ENCODE results near the gene LPP. TPM values are rescaled to one million over a fixed set of nuclear protein-coding genes. Genes with fewer than 3 reads are reported as not detected.

The LPP gene
- total RNA-seq, 1 donor from 2014 or later: 79.6 TPM

DNA sequence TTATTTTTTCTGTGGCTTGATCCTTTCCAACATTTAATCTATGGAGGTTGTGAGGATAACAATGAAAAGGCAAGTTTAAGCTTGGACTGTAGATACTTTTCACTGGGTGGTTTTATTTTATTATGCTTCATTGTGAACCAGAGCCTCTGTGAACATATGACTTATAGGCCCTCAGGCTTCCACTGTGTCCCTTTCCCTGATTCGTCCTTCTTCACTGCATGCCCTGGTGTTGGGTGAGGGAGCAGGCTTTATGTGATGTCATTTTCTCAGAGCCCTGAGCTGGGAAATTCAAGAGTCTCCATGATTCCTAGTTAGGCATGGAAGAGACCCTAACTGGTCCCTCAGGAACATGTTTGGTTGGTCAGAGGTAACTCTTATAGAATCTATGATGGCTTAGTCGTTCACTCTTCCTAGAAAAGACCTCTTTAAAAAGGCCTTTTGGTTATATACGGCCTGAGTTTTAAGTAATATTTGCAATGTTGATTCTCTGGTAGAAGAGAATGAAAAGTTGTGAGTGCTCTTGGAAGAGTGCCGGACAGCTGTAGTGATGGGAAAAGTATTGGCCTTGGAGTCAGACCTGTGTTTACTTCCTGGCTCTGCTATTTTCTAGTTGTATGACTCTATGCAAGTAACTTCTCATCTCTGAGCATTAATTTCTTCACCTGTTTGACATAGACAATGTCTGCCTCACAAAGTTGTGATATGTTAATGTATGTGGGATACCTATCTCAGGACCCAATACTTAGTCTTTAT lies 168.4 kb downstream of the LPP start:
- intact Hi-C loops (cut with micrococcal nuclease): loop anchor here (5.0 kb wide), 1 partner anchor 35 kb away; no protein-coding TSS in a partner anchor

- intact Hi-C loops (cut with micrococcal nuclease): loop anchor here (1.0 to 5.0 kb wide), 2 partner anchors 34 to 404 kb away; no protein-coding TSS in a partner anchor
Observed at GRCh38 chr3:188323067-188323842, 169.3 kb downstream of the LPP start.

- intact Hi-C loops (cut with micrococcal nuclease): no loop called here
Observed at GRCh38 chr3:188326111-188326510, 172.2 kb downstream of the LPP start.

- intact Hi-C loops (cut with micrococcal nuclease): no loop called here
Observed at GRCh38 chr3:188326968-188327367, 173.0 kb downstream of the LPP start.

- intact Hi-C loops (cut with micrococcal nuclease): no loop called here
Observed at GRCh38 chr3:188327433-188327832, 173.5 kb downstream of the LPP start.

DNA sequence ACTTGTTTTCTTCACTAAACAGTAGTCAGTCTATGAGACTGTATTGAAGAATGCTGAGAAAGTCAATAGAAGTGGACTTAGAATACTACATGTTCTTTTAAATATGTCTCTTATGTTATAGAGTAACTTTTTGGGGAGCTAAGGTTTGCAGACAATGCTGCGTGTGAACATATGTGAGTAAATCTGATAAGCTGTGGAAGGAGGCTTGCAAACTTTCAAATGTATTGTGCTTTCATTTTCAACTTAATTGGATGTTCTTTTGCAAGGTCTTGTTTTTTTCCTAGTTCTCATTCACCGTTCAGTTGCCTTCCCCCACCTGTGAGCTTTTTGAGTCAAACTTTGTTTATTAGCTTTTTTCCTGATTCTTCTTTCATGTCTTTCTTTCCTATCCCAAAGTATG lies 176.2 kb downstream of the LPP start:
- intact Hi-C loops (cut with micrococcal nuclease): loop anchor here (5.0 to 10.0 kb wide), 2 partner anchors 72 to 805 kb away; no protein-coding TSS in a partner anchor

DNA sequence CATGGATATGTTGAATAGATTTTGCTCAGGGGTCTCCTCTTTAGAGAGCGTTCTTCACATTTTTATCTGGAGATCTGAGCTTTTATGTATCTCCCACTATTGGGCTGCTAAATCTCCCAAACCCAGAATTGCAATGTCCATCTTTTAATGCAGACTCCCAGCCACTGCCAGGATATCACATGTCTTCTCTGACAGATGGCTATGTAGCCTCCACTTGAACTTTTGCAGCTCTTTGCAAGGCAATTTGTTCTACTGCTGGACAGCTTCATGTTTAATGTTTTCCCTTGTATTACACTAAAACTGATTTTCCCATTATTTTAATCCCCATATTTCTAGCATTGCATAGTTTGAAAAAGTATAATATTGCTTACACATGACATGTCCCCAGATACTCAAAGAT lies 177.2 kb downstream of the LPP start:
- intact Hi-C loops (cut with micrococcal nuclease): loop anchor here (5.0 to 10.0 kb wide), 2 partner anchors 71 to 804 kb away; no protein-coding TSS in a partner anchor

DNA sequence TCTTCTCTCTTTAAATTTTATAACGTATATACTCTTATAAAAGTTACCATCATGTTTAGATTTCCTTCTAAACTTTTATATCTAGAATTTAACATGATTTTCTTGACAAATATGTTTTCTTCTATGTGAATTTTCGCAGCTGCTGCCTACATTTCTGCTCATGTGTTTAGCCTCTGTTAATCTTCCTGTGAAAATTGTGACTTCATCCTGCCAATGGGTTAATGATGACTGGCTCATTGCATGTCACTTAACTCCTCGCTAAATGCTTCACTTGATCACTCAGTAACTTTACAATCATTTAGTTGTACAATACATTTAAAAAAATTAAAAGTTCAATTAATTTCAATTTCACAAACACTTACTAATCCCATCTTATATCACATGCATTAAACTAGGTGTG lies 178.1 kb downstream of the LPP start:
- intact Hi-C loops (cut with micrococcal nuclease): loop anchor here (5.0 to 10.0 kb wide), 2 partner anchors 70 to 803 kb away; no protein-coding TSS in a partner anchor

DNA sequence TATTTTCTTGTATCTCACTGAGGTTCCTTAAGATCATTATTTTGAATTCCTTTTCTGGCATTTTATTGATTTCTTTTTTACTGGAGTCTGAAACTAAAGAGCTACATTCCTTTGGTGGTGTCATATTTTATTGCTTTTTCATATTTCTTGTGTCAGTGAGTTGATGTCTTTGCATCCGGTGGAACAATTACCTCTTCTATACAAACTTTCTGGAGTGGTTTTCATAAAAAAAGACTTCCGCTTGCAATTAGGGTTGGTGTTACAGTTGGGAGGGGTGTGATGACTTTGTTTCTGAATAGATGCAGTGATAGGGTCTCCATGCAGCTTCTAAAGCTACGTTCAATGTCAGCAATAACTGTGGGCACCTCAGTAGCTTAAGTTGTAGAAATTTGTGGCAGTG lies 181.7 kb downstream of the LPP start:
- intact Hi-C loops (cut with micrococcal nuclease): loop anchor here (5.0 to 10.0 kb wide), 2 partner anchors 33 to 799 kb away; no protein-coding TSS in a partner anchor

GRCh38 chr3:188336178-188336577 lies 182.2 kb downstream of the LPP start:
- intact Hi-C loops (cut with micrococcal nuclease): loop anchor here (5.0 to 10.0 kb wide), 2 partner anchors 34 to 799 kb away; no protein-coding TSS in a partner anchor

DNA sequence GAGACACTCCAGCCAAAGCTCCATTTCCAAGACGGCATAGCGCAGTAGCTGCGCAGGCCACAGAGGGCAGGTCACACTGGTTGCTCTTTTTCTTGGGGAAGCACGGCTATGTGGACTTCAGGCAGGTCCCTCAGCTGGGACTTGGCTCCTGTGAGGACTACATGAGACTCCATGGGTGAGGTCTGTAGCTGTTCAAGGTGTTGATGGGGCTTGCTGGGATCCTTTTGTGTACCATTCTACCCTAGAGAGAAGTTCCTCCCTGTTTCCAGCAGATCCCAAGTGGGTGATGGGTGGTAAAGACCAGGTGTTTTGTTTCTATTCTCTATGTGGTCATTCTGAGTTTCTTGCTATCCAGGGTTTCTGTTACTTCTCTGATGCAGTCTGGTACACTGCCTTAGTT lies 183.3 kb downstream of the LPP start:
- intact Hi-C loops (cut with micrococcal nuclease): loop anchor here (5.0 to 10.0 kb wide), 2 partner anchors 35 to 798 kb away; no protein-coding TSS in a partner anchor

DNA sequence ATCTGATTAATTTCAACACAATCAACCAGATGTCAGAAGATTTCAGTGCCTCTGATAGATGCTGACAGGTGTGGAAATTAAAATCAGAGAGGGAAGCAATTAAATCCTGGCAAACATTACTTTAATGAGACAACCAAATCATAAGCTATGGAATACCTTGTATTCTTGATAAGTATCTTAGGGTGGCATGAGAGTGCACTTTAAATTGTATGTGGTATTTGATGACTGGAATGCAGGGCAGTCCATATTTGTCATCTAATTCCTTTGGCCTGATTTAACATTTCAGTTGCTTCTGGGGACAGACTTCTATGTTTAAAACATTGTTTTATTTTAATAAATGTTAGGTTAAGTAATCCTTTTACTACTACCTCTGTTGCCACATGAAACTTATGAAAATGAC lies 184.1 kb downstream of the LPP start:
- intact Hi-C loops (cut with micrococcal nuclease): loop anchor here (5.0 to 10.0 kb wide), 2 partner anchors 36 to 797 kb away; no protein-coding TSS in a partner anchor

GRCh38 chr3:188339410-188340295 lies 185.7 kb downstream of the LPP start:
- intact Hi-C loops (cut with micrococcal nuclease): loop anchor here (5.0 to 10.0 kb wide), 2 partner anchors 37 to 795 kb away; no protein-coding TSS in a partner anchor

DNA sequence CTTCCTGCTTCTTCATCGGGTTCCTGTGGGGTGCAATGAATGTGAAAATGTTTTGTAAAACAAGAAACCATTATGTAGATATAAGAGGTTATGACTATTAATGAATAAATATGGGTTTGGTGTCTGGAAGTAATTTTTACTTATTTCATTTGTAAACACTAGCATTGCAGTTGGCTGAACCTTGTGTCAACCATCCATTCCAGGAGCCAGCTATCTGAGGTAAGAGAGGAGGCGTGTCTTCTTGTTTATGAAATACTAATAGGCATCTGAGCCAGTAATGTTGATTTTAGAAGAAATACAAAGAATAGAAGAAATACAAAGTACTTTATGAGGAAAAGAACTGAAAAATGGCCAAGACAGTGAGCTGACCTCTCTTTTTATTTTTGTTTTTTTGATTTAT lies 187.5 kb downstream of the LPP start:
- intact Hi-C loops (cut with micrococcal nuclease): no loop called here

- intact Hi-C loops (cut with micrococcal nuclease): no loop called here
Observed at GRCh38 chr3:188342991-188343732, 189.2 kb downstream of the LPP start.

DNA sequence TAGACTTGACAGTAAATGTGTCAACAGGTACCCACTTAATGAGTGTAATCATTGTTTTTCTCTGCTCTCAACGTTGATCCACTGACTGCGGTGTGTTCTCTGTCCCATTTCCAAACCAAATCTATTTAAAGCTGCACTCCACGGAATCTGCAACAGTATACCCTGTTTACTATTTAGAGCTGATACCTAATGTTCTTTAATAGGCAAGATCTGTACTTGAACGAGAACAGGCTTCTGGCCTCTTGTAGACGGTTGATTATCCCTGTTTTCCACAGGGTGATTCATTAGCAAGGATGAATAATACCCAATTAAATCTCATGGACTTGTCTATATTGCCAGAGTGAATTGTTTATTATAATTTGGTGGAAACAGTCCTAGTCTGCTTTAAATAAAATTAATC lies 189.9 kb downstream of the LPP start:
- intact Hi-C loops (cut with micrococcal nuclease): no loop called here

DNA sequence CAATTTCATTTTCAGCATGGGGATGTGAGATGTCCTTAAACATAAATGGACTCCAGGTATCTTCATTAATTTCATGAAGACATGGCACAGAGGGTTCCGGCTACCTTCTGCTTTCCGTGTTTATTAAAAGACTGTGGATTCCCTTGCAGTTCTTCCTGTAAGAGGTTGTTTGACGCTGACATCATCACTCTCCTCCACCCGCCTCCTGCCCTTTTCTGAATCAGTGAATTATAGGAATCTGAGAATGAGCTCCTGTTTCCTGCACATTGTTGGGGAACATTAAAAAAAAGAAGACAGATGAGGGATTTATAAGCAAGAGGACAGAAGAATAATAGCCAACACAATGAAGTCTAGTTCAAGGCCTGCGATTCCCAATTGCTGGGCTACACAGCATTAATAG lies 191.3 kb downstream of the LPP start:
- intact Hi-C loops (cut with micrococcal nuclease): no loop called here

GRCh38 chr3:188348435-188349244 lies 194.7 kb downstream of the LPP start:
- intact Hi-C loops (cut with micrococcal nuclease): no loop called here

GRCh38 chr3:188349351-188349901 lies 195.5 kb downstream of the LPP start:
- intact Hi-C loops (cut with micrococcal nuclease): no loop called here

All from T-helper 2 cell treated with Interferon-gamma antibody and Interleukin-4, amounts not matched to agents 100 ng/mL and 5 ng/mL, for 36 hours (primary cell).